GM23248 (cell line): ENCODE data around the gene TMEM273. TPM values are rescaled to one million over a fixed set of nuclear protein-coding genes. Genes with fewer than 3 reads are reported as not detected.

Experiments used
- DNase-seq: peaks from one replicate; pipeline ENCODE4 v3.0.0-alpha.2; 2015
- H2AFZ ChIP-seq: fragments of 200-600 bp; sonication (generic); 2 replicates; pipeline ENCODE4 v1.6.1; 2016; ENCODE audit warnings: antibody characterized with exemption
- H3F3A ChIP-seq: fragments of 200-600 bp; sonication (generic); 2 replicates; pipeline ENCODE4 v1.6.1; 2016; ENCODE audit warnings: mild to moderate bottlenecking, antibody characterized with exemption, mixed run types; ENCODE audit not compliant: insufficient read depth
- H3K27ac ChIP-seq: fragments of 200-600 bp; sonication (generic); 2 replicates; pipeline ENCODE4 v1.5.1; 2016; ENCODE audit warnings: mild to moderate bottlenecking
- H3K27me3 ChIP-seq: fragments of 200-600 bp; sonication (generic); replicated peaks from 2 replicates; pipeline ENCODE4 v1.6.1; 2016; ENCODE audit warnings: mild to moderate bottlenecking; ENCODE audit not compliant: insufficient read depth
- H3K36me3 ChIP-seq: fragments of 200-600 bp; sonication (generic); 2 replicates; pipeline ENCODE4 v1.6.1; 2016; ENCODE audit warnings: low read depth, mild to moderate bottlenecking
- H3K4me1 ChIP-seq: fragments of 200-600 bp; sonication (generic); 2 replicates; pipeline ENCODE4 v1.6.1; 2016; ENCODE audit warnings: mild to moderate bottlenecking; ENCODE audit not compliant: insufficient read depth
- H3K4me2 ChIP-seq: fragments of 200-600 bp; sonication (generic); one replicate; pipeline ENCODE4 v1.6.1; 2016; ENCODE audit warnings: mild to moderate bottlenecking; ENCODE audit not compliant: unreplicated experiment
- H3K4me3 ChIP-seq: fragments of 200-600 bp; sonication (generic); 2 replicates; pipeline ENCODE4 v1.5.1; 2016; ENCODE audit warnings: mild to moderate bottlenecking
- H3K79me2 ChIP-seq: fragments of 200-600 bp; sonication (generic); 2 replicates; pipeline ENCODE4 v1.6.1; 2016; ENCODE audit warnings: mild to moderate bottlenecking; ENCODE audit not compliant: insufficient read depth
- H3K9ac ChIP-seq: fragments of 200-600 bp; sonication (generic); 2 replicates; pipeline ENCODE4 v1.6.1; 2016; ENCODE audit warnings: mild to moderate bottlenecking
- H3K9me2 ChIP-seq: fragments of 200-600 bp; sonication (generic); 2 replicates; pipeline ENCODE4 v1.6.1; 2016; ENCODE audit warnings: mixed run types, mild to moderate bottlenecking, moderate library complexity; ENCODE audit not compliant: insufficient read depth
- H3K9me3 ChIP-seq: fragments of 200-600 bp; sonication (generic); one replicate; pipeline ENCODE4 v1.6.1; 2017; ENCODE audit warnings: low read depth
- H4K20me1 ChIP-seq: fragments of 200-600 bp; sonication (generic); 2 replicates; pipeline ENCODE4 v1.6.0; 2016; ENCODE audit not compliant: insufficient read depth
- EZH2 ChIP-seq: fragments of 200-600 bp; sonication (generic); IDR thresholded peaks from 2 replicates; pipeline ENCODE4 v1.6.1; 2018; ENCODE audit warnings: antibody characterized with exemption, mild to moderate bottlenecking; ENCODE audit not compliant: insufficient read depth, poor library complexity, severe bottlenecking
- EZH2phosphoT487 ChIP-seq: fragments of 200-600 bp; sonication (generic); IDR thresholded peaks from 2 replicates; pipeline ENCODE4 v1.6.1; 2018; ENCODE audit warnings: antibody characterized with exemption, moderate library complexity, mild to moderate bottlenecking, low read depth; ENCODE audit not compliant: insufficient read depth
- WGBS, 2 experiments: methylation state at CpG; one replicate each; pipeline ENCODE4 v1.1.6; 2015 to 2017; ENCODE audit warnings: low lambda C conversion rate in 2 of 2, low coverage in 1 of 2; ENCODE audit errors: missing lambda C conversion rate in 2 of 2; 5-methylcytosine and 5-hydroxymethylcytosine counted together
- in situ Hi-C: fragments of 300-500 bp; cut with MboI; formaldehyde crosslinking; loops from 2 replicates; pipeline ENCODE4 v1.15.0; 2020
- polyA plus RNA-seq: library from polyadenylated mRNA; unstranded; fragments of >200 nt; fragmentation: Nextera tagmentation; extraction: Ambion mirVana; gene quantifications from 2 replicates; pipeline ENCODE4 v1.2.1, GENCODE V29; 2016
- total RNA-seq: library from RNA; depleted of rRNA; stranded (reverse); fragments of >200 nt; shearing (Covaris generic); gene quantifications from 2 replicates; pipeline ENCODE4 v1.2.3, GENCODE V29; 2014

TMEM273 gene
- total and polyA plus RNA-seq, 2 experiments from 2014 or later, result not detected

DNA sequence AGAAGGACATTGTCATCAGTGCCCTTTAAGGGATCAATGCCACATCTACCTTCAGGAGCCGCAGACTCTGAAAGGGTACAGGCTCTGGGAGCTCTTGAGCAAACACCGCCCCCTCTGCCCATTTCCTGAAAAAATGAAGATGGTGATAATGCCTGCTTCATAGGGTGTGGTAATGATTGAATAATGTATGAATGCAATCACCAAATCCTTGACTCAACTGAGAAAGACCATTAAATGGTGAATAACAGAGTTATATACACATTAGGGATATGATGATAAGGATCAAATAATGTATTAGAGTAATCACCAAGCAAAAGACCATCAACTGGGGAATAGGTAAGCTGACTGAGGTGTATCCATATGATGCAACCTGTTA, 55.8 kb downstream of the TMEM273 start:
- H2AFZ ChIP-seq, result no peak overlapping the region

DNA sequence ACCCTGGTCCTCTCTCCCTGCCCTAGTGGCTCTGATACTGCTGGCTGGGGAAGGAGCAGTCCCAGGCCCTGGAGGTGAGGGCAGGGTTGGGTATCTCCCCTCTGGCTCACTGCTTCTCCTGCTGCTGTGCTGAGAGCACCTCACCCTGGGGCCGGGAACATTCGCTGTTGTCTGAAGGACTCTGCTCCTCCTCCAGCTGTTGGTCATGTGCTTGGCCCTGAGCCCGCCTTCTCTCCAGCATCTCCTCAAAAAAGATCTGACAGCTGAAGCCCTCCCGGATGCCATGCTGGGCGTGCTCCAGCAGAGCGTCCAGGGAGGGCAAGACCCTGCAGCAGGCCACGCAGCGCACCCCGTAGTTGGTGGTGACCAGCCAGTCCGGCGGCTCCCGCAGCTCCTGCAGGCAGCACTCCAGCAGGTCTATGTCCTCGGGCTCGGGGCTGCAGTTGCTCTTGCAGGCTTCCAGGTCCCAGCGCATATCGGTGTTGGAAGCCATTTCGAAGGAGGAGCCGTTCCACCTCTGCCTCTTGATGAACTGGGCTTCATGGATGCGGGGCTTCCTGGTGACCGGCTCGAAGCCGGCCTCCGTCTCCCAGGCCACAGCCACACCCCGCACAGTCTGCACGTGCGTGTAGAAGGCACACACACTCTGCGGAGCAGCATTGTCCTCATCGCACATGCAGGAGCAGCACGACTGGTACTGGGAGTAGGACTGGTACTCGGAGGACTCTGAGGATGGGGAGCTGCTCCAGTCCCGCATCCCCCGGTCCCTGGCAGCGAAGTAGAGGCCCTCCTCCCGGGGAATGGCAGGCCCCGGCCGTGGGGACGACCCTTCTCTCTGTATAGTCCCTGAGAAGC, 56.5 kb downstream of the TMEM273 start:
- H3K9me3 ChIP-seq, result no peaks in the 10 kb centered on the region
- H3K4me3 ChIP-seq, result no peak overlapping the region
- 33 to 40% methylated on average over 37 of the region's 37 CpGs for WGBS, 2 experiments
- 0 out of 2 replicates have a peak overlapping the region, but pooled peaks have one; percentile 41 for H2AFZ ChIP-seq
- H3K27ac ChIP-seq, result no peak overlapping the region
- no peaks in the 10 kb centered on the region; the same call in 1 of the 2 replicates for H3F3A ChIP-seq
- no peak overlapping the region for H3K4me2 ChIP-seq
- in situ Hi-C loops, result no loop called here
- H3K27me3 ChIP-seq, result 0 out of 2 replicates have a peak, but pooled peaks cover 8% of the 10 kb centered on the region
- no peak for DNase-seq
- no peaks in the 10 kb centered on the region for H3K9me2 ChIP-seq
- peaks cover 10% of the 10 kb centered on the region for H3K4me1 ChIP-seq
- H3K79me2 ChIP-seq, result no peaks in the 10 kb centered on the region
- no peaks in the 10 kb centered on the region for H3K36me3 ChIP-seq
- TF ChIP-seq EZH2, result no peak
- no peak for TF ChIP-seq EZH2phosphoT487
- no peaks in the 10 kb centered on the region for H4K20me1 ChIP-seq
- no peak overlapping the region for H3K9ac ChIP-seq

More for the DNA sequence above, 55.8 kb downstream of the TMEM273 start:
- H3K79me2 ChIP-seq, result no peaks in the 10 kb centered on the region
- TF ChIP-seq EZH2phosphoT487 (no peak), EZH2 (no peak)
- no peak overlapping the region for H3K27ac ChIP-seq
- no peak overlapping the region for H3K9ac ChIP-seq
- no peak overlapping the region for H3K4me2 ChIP-seq
- no peaks in the 10 kb centered on the region for H4K20me1 ChIP-seq
- H3K27me3 ChIP-seq, result 0 out of 2 replicates have a peak, but pooled peaks cover 8% of the 10 kb centered on the region
- no peaks in the 10 kb centered on the region for H3K9me2 ChIP-seq
- no peaks in the 10 kb centered on the region for H3K9me3 ChIP-seq
- in situ Hi-C loops, result no loop called here
- no peaks in the 10 kb centered on the region; the same call in 1 of the 2 replicates for H3F3A ChIP-seq
- 92 to 100% methylated on average over 2 of the region's 2 CpGs for WGBS, 2 experiments
- no peak for DNase-seq
- no peaks in the 10 kb centered on the region for H3K36me3 ChIP-seq
- H3K4me3 ChIP-seq, result no peak overlapping the region
- peaks cover 10% of the 10 kb centered on the region for H3K4me1 ChIP-seq

DNA sequence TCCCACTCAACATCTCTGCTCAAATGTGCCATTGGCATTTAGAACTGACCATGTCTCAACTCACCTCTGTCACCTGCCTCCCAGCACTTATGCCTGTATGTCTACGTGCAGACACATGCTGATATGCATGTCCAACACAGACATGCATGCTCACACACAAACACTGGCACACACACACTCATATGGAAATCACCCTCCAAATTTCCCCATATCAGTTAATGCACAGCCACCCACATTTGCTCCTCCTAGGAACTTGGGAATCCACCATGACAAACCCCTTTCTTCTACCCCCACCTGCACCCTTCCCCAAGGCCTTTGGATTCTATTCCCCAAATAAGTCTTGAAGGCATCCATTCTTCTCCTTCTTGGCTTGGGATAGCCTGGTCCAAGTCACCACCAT, 58.8 kb downstream of the TMEM273 start:
- Histone ChIP-seq H3K9ac (no peak overlapping the region), H3K4me3 (no peak overlapping the region), H4K20me1 (no peaks in the 10 kb centered on the region), H3K4me2 (no peak overlapping the region), H3K36me3 (no peaks in the 10 kb centered on the region), H3K27me3 (0 out of 2 replicates have a peak, but pooled peaks cover 8% of the 10 kb centered on the region), H3K79me2 (no peaks in the 10 kb centered on the region), H3K4me1 (no peaks in the 10 kb centered on the region; the same call in 1 of the 2 replicates), H3K9me3 (no peaks in the 10 kb centered on the region), H3K9me2 (no peaks in the 10 kb centered on the region), H3K27ac (no peak overlapping the region), H2AFZ (no peak overlapping the region), H3F3A (no peaks in the 10 kb centered on the region)
- DNase-seq, result no peak
- WGBS, 2 experiments, result 74 to 90% methylated on average over 1 of the region's 1 CpG
- no peak for TF ChIP-seq EZH2
- no peak for TF ChIP-seq EZH2phosphoT487
- in situ Hi-C loops, result no loop called here

DNA sequence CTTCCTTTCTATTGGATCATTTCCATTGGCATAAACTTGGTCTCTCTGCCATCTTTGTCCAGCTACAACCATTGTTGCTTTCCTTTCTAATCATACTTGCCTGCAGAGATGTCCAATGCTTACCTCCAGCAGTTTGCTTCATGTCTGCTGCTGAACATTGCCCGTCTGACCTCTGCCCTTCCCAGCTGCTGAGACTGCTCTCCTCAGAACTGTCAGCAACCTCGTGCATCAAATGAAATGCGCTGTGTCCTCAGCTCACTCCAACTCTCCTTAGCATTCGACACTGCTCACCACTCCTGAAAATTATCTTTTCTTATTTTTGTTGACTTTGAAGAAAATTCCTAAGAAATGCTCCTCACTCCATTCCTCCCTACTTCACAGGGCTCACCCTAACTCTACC, 59.3 kb downstream of the TMEM273 start:
- H3K79me2 ChIP-seq, result no peaks in the 10 kb centered on the region
- no peak overlapping the region for H2AFZ ChIP-seq
- TF ChIP-seq EZH2phosphoT487 (no peak), EZH2 (no peak)
- 67 to 75% methylated on average over 4 of the region's 4 CpGs for WGBS, 2 experiments
- no peaks in the 10 kb centered on the region for H3F3A ChIP-seq
- no peak overlapping the region for H3K27ac ChIP-seq
- H3K36me3 ChIP-seq, result no peaks in the 10 kb centered on the region
- no peak for DNase-seq
- in situ Hi-C loops, result no loop called here
- H3K4me2 ChIP-seq, result no peak overlapping the region
- H3K27me3 ChIP-seq, result 0 out of 2 replicates have a peak, but pooled peaks cover 8% of the 10 kb centered on the region
- H3K4me3 ChIP-seq, result no peak overlapping the region
- no peaks in the 10 kb centered on the region; the same call in 1 of the 2 replicates for H3K4me1 ChIP-seq
- H4K20me1 ChIP-seq, result no peaks in the 10 kb centered on the region
- no peak overlapping the region for H3K9ac ChIP-seq
- H3K9me3 ChIP-seq, result no peaks in the 10 kb centered on the region
- H3K9me2 ChIP-seq, result no peaks in the 10 kb centered on the region
